Panc1 (cell line): Measurements from ENCODE around the gene NCKAP5. TPM values are rescaled to one million over a fixed set of nuclear protein-coding genes. Genes with fewer than 3 reads are reported as not detected.

Experiments used
- ATAC-seq: fragments of 200-7000 bp; cut with Tn5 transposase; 2 replicates; pipeline ENCODE4 v1.9.1; 2020; ENCODE audit warnings: mild to moderate bottlenecking, moderate library complexity
- BruUV-seq: library from RNA; stranded (reverse); fragments of 400-500 nt; replicated peaks from 2 replicates; lab custom pipeline; 2021; lab: Mats Ljungman, UMichigan
- CTCF ChIA-PET: fragments of 300-600 bp; sonication (Branson Sonifier 250); formaldehyde crosslinking; loops from one replicate; lab custom pipeline; 2022; ENCODE audit warnings: antibody characterized with exemption; lab: Charles Lee
- POLR2A ChIA-PET: fragments of 300-600 bp; sonication (Branson Sonifier 250); formaldehyde crosslinking; loops from one replicate; lab custom pipeline; 2022; ENCODE audit warnings: antibody characterized with exemption; lab: Charles Lee
- DNase-seq: peaks from one replicate; pipeline ENCODE4 v3.0.0-alpha.2; 2010; ENCODE audit warnings: low read depth, low spot score
- H3K27ac ChIP-seq: 2 replicates; pipeline ENCODE4 v1.5.1; 2011; ENCODE audit warnings: mild to moderate bottlenecking, low read length, inconsistent platforms
- H3K27me3 ChIP-seq: fragments of 200-500 bp; sonication (Bioruptor generic); 2 replicates; pipeline ENCODE4 v1.6.0; 2014; ENCODE audit warnings: low read length, inconsistent platforms; ENCODE audit not compliant: control insufficient read depth, insufficient read depth
- H3K36me3 ChIP-seq: fragments of 200-500 bp; sonication (Bioruptor generic); 2 replicates; pipeline ENCODE4 v1.5.1; 2014; ENCODE audit warnings: inconsistent platforms, mild to moderate bottlenecking, low read length, moderate library complexity; ENCODE audit not compliant: control insufficient read depth, insufficient read depth
- H3K4me1 ChIP-seq: 2 replicates; pipeline ENCODE4 v1.5.1; 2011; ENCODE audit warnings: inconsistent platforms, mild to moderate bottlenecking, low read length, moderate library complexity; ENCODE audit not compliant: control insufficient read depth, insufficient read depth
- H3K4me3 ChIP-seq, 2 experiments: 2 replicates each; pipeline ENCODE4 v1.5.1; 2011 to 2012; ENCODE audit warnings: low read depth in 2 of 2, low read length in 2 of 2, mild to moderate bottlenecking in 2 of 2, inconsistent platforms in 1 of 2, moderate library complexity in 1 of 2
- H3K9me3 ChIP-seq: fragments of 200-500 bp; sonication (Bioruptor generic); 2 replicates; pipeline ENCODE4 v1.5.1; 2014; ENCODE audit warnings: low read depth, mild to moderate bottlenecking, inconsistent platforms, low read length, moderate library complexity; ENCODE audit not compliant: control insufficient read depth, insufficient read depth
- CTCF ChIP-seq: fragments of 450-650 bp; IDR thresholded peaks from 2 replicates; pipeline ENCODE4 v1.5.1; 2017; ENCODE audit warnings: mild to moderate bottlenecking
- POLR2AphosphoS5 ChIP-seq: IDR thresholded peaks from 2 replicates; pipeline ENCODE4 v1.6.1; 2012; ENCODE audit warnings: mild to moderate bottlenecking, low read depth, low read length, moderate library complexity
- REST ChIP-seq, 2 experiments: IDR thresholded peaks; 2 replicates each; pipeline ENCODE4 v1.6.1; 2011 to 2012; ENCODE audit warnings: low read depth in 2 of 2, control low read depth in 1 of 2, low read length in 1 of 2, mild to moderate bottlenecking in 1 of 2, moderate library complexity in 1 of 2; ENCODE audit not compliant: insufficient read depth in 1 of 2
- SIN3A ChIP-seq: IDR thresholded peaks from 2 replicates; pipeline ENCODE4 v1.6.1; 2012; ENCODE audit warnings: low read depth, mild to moderate bottlenecking, low read length, moderate library complexity, borderline replicate concordance; ENCODE audit not compliant: insufficient read depth
- TCF7L2 ChIP-seq: IDR thresholded peaks from 2 replicates; pipeline ENCODE4 v1.6.1; 2011; ENCODE audit warnings: mild to moderate bottlenecking, low read depth, low read length, inconsistent platforms
- in situ Hi-C: cut with HindIII; loops from 2 replicates; pipeline ENCODE4 v1.10.0; 2016; ENCODE audit warnings: low sequenced_read_pairs, low pct_unique_long_range_greater_than_20kb
- intact Hi-C: fragments of 100-400 bp; cut with micrococcal nuclease; formaldehyde crosslinking; loops from one replicate; pipeline ENCODE4 v1.10.0; 2022; ENCODE audit not compliant: unreplicated experiment
- total RNA-seq: library from RNA; stranded (reverse); gene quantifications from one replicate; pipeline ENCODE4 v1.2.1, GENCODE V29; 2021; ENCODE audit not compliant: unreplicated experiment

The NCKAP5 gene
- total RNA-seq, 1 experiment from 2014 or later: 0.10 TPM

GRCh38 chr2:132876745-132877391 lies 691.4 kb downstream of the NCKAP5 start:
- ChIA-PET CTCF (no interaction called here), POLR2A (no interaction called here)
- Histone ChIP-seq H3K36me3 (no peaks in the 10 kb centered on the region), H3K27ac (no peak overlapping the region), H3K4me1 (no peaks in the 10 kb centered on the region), H3K9me3 (no peaks in the 10 kb centered on the region), H3K4me3 (no peak overlapping the region), H3K27me3 (no peaks in the 10 kb centered on the region; the same call in 1 of the 2 replicates)
- DNase-seq (no peak), ATAC-seq (no peak)
- no TSS peak for BruUV-seq
- intact Hi-C loops: no loop called here
- in situ Hi-C loops: no loop called here
- TF ChIP-seq CTCF (no peak), REST (IDR thresholded peaks at IDR 0.05; ENCODE audit: insufficient read depth in 1 of 2, low read depth in 2 of 2, low read length in 1 of 2) (no peak), POLR2AphosphoS5 (no peak), TCF7L2 (no peak), SIN3A (no peak)

- ATAC-seq: no peak
- Histone ChIP-seq H3K36me3 (no peaks in the 10 kb centered on the region), H3K9me3 (no peaks in the 10 kb centered on the region), H3K4me1 (no peaks in the 10 kb centered on the region), H3K27me3 (no peaks in the 10 kb centered on the region; the same call in 1 of the 2 replicates), H3K27ac (no peak overlapping the region), H3K4me3 (no peak overlapping the region)
- CTCF ChIA-PET: no interaction called here
- no peak for DNase-seq
- no peak for TF ChIP-seq TCF7L2
- no peak for TF ChIP-seq SIN3A
- no peak for TF ChIP-seq REST (IDR thresholded peaks at IDR 0.05; ENCODE audit: insufficient read depth in 1 of 2, low read depth in 2 of 2, low read length in 1 of 2)
- in situ Hi-C loops: no loop called here
- intact Hi-C loops: no loop called here
- POLR2A ChIA-PET: no interaction called here
- no TSS peak for BruUV-seq
These were observed 693.1 kb downstream of the NCKAP5 start for GRCh38 chr2:132875193-132875592.
